Breast epithelium (tissue), 4 donors: ENCODE measurements around the gene TRERF1. TPM values are rescaled to one million over a fixed set of nuclear protein-coding genes. Genes with fewer than 3 reads are reported as not detected.

ENCODE experiments used
- DNase-seq, 2 donors: peaks; one replicate each; pipeline ENCODE4 v3.0.0-alpha.2; 2019; ENCODE audit warnings: low spot score in 2 of 2
- H3K27ac ChIP-seq, 2 donors: fragments of 200-600 bp; sonication (generic) in 1 of 2; one replicate each; pipeline ENCODE4 v1.5.1; 2016 to 2019; ENCODE audit warnings: mild to moderate bottlenecking in 1 of 2
- H3K27me3 ChIP-seq, 2 donors: fragments of 200-600 bp; sonication (generic) in 1 of 2; one replicate each; pipeline versions ENCODE4 v1.5.1 to v1.6.0; 2017 to 2019; ENCODE audit warnings: control low read depth in 1 of 2, mild to moderate bottlenecking in 1 of 2
- H3K36me3 ChIP-seq: fragments of 200-600 bp; one replicate; pipeline ENCODE4 v1.5.1; 2019
- H3K4me1 ChIP-seq, 2 donors: fragments of 200-600 bp; sonication (generic); one replicate each; pipeline ENCODE4 v1.5.1; 2016 to 2019; ENCODE audit warnings: control low read depth in 1 of 2
- H3K4me3 ChIP-seq, 3 donors: fragments of 200-600 bp; sonication (generic); 1 replicate in 2 of 3; 2 replicates in 1 of 3; pipeline ENCODE4 v1.5.1; 2016 to 2019; ENCODE audit warnings: mild to moderate bottlenecking in 3 of 3, moderate library complexity in 2 of 3
- H3K9me3 ChIP-seq, 2 donors: fragments of 200-600 bp; sonication (generic) in 1 of 2; one replicate each; pipeline ENCODE4 v1.5.1; 2016 to 2019; ENCODE audit warnings: control low read depth in 1 of 2
- CTCF ChIP-seq, 3 donors: fragments of 450-650 bp; IDR thresholded peaks; one replicate each; pipeline ENCODE4 v1.5.1; 2016 to 2017; ENCODE audit warnings: antibody characterized with exemption in 3 of 3, mild to moderate bottlenecking in 3 of 3, moderate library complexity in 3 of 3
- POLR2A ChIP-seq: fragments of 450-650 bp; IDR thresholded peaks from one replicate; pipeline ENCODE4 v1.6.1; 2016; ENCODE audit warnings: antibody characterized with exemption, mild to moderate bottlenecking, moderate library complexity
- POLR2AphosphoS5 ChIP-seq, 3 donors: sonication (generic); formaldehyde crosslinking; IDR thresholded peaks; one replicate each; pipeline ENCODE4 v1.6.1; 2017; ENCODE audit warnings: antibody characterized with exemption in 3 of 3
- intact Hi-C: fragments of 100-400 bp; cut with DNase I; formaldehyde crosslinking; loops from one replicate; pipeline ENCODE4 v1.15.1; 2023; ENCODE audit warnings: low total_unique reads
- total RNA-seq, 3 donors: library from RNA; depleted of rRNA; stranded (reverse); fragments of >200 nt; gene quantifications; one replicate each; pipeline ENCODE4 v1.1.0, GENCODE V29; 2016

Gene TRERF1
- total RNA-seq, 3 donors from 2014 or later = 3.9 to 5.4 (median 4.1) TPM

DNA sequence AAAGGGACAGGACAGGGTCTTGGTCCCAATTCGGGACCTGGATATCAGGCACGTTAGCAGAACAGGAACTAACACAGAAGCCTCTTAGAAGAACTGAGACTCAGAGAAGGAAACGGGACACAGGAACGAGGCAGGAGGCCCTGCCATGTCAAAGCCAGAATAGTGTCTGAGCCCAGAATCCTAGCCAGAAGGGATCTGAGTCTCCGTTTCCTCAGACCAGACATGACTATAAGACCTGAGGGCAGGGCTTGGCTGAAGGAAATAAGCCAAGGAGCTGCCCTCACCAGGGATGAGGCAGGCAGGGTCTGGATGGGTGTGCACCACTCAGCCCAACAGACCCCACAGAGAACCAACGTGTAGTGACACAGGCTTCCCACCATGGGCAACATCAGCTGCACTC lies 40.3 kb downstream of the TRERF1 start:
- Histone ChIP-seq H3K4me1 (no peaks in the 10 kb centered on the region), H3K4me3 (no peak overlapping the region), H3K36me3 (no peaks in the 10 kb centered on the region), H3K27me3 (no peaks in the 10 kb centered on the region), H3K9me3 (no peaks in the 10 kb centered on the region), H3K27ac (no peak overlapping the region)
- no peak for DNase-seq
- intact Hi-C loops = no loop called here
- TF ChIP-seq POLR2AphosphoS5 (IDR thresholded peaks at IDR 0.05) = no peak
- no peak for TF ChIP-seq CTCF (IDR thresholded peaks at IDR 0.05)
- no peak for TF ChIP-seq POLR2A

GRCh38 chr6:42410861-42411260 lies 40.9 kb downstream of the TRERF1 start:
- TF ChIP-seq POLR2A (no peak), CTCF (IDR thresholded peaks at IDR 0.05) (no peak), POLR2AphosphoS5 (IDR thresholded peaks at IDR 0.05) (no peak)
- no peak overlapping the region for H3K27ac ChIP-seq
- no peak for DNase-seq
- H3K9me3 ChIP-seq = no peaks in the 10 kb centered on the region
- no peaks in the 10 kb centered on the region for H3K4me1 ChIP-seq
- no peaks in the 10 kb centered on the region for H3K36me3 ChIP-seq
- no peak overlapping the region for H3K4me3 ChIP-seq
- no peaks in the 10 kb centered on the region for H3K27me3 ChIP-seq
- intact Hi-C loops = no loop called here

GRCh38 chr6:42409581-42409980 lies 42.1 kb downstream of the TRERF1 start:
- no peak for DNase-seq
- Histone ChIP-seq H3K4me3 (no peak overlapping the region), H3K36me3 (no peaks in the 10 kb centered on the region), H3K27me3 (no peaks in the 10 kb centered on the region), H3K27ac (no peak overlapping the region), H3K4me1 (no peaks in the 10 kb centered on the region), H3K9me3 (no peaks in the 10 kb centered on the region)
- TF ChIP-seq POLR2AphosphoS5 (IDR thresholded peaks at IDR 0.05) = no peak
- TF ChIP-seq POLR2A = no peak
- TF ChIP-seq CTCF (IDR thresholded peaks at IDR 0.05) = no peak
- intact Hi-C loops = no loop called here

DNA sequence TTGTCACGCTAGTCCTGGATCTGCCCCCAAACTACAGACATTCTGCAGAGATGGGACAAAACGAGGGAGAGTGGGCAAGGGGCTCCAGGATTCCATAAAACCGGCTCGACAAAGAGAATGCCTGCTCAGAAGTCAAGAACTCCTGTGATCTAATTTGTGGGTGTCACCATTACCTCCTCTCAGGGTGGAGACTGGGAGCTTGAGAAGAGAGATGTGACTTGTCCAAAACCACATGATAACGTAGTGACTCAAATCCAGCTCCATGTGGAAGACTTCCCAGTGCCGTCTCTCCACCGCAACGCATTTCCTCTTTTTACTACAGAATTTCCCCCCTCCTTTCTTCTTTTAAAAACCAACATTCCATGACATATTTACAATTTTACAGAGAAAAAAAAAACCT lies 44.3 kb downstream of the TRERF1 start:
- Histone ChIP-seq H3K36me3 (no peaks in the 10 kb centered on the region), H3K4me1 (no peaks in the 10 kb centered on the region), H3K4me3 (peak overlapping the region in 1 of 3 donors; percentile 8), H3K27me3 (no peaks in the 10 kb centered on the region), H3K9me3 (no peaks in the 10 kb centered on the region), H3K27ac (peak overlapping the region; percentile 5 to 6)
- intact Hi-C loops = no loop called here
- no peak for TF ChIP-seq POLR2AphosphoS5 (IDR thresholded peaks at IDR 0.05)
- no peak for TF ChIP-seq CTCF (IDR thresholded peaks at IDR 0.05)
- TF ChIP-seq POLR2A = no peak
- DNase-seq = no peak

- Histone ChIP-seq H3K4me3 (peak overlapping the region in 1 of 3 donors; percentile 8), H3K4me1 (no peaks in the 10 kb centered on the region), H3K36me3 (no peaks in the 10 kb centered on the region), H3K9me3 (no peaks in the 10 kb centered on the region), H3K27me3 (no peaks in the 10 kb centered on the region), H3K27ac (peak overlapping the region; percentile 5 to 6)
- intact Hi-C loops = no loop called here
- DNase-seq = no peak
- no peak for TF ChIP-seq POLR2A
- TF ChIP-seq CTCF (IDR thresholded peaks at IDR 0.05) = no peak
- TF ChIP-seq POLR2AphosphoS5 (IDR thresholded peaks at IDR 0.05) = no peak
Measured at GRCh38 chr6:42406306-42407280, 45.1 kb downstream of the TRERF1 start.
